ENCODE data around the gene TSPAN13. TPM values are rescaled to one million over a fixed set of nuclear protein-coding genes. Genes with fewer than 3 reads are reported as not detected.

TSPAN13 gene
- total RNA-seq, 2 donors from 2014 or later = 3.0 to 4.1 TPM

- H3K4me1 Mint-ChIP-seq (ENCODE audit: low read depth in 2 of 2) = no peaks in the 10 kb centered on the region
- DNase-seq (ENCODE audit: low spot score) (no peak), ATAC-seq (no peak)
- H3K4me3 Mint-ChIP-seq = no peak overlapping the region
- H3K36me3 Mint-ChIP-seq = no peaks in the 10 kb centered on the region
- H3K27me3 Mint-ChIP-seq = peaks cover 6 to 9% of the 10 kb centered on the region in 2 donors
- no peak overlapping the region for H3K27ac Mint-ChIP-seq
- H3K9me3 Mint-ChIP-seq = no peaks in the 10 kb centered on the region
Measured at GRCh38 chr7:16817536-16817935, 64.0 kb downstream of the TSPAN13 start.

DNA sequence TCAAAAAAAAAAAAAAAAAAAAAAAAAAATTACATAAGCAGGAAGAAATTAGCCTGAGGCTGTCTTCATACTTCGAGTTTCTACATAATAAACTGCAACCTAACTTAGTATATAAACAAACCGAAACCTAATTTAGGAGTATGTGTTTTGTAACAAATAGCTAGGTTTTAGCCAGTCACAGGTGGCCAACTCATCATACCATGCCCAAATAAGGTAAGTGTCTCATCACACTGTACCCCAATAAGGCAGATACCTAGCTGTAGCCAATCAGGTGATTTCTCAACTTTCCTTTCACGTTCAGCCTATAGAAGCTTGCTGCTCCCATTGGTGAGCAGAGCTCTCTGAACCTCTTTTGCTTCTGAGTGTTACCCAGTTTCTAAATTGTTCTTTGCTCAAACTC, 65.2 kb downstream of the TSPAN13 start:
- Mint-ChIP-seq H3K4me3 (no peak overlapping the region), H3K4me1 (ENCODE audit: low read depth in 2 of 2) (no peaks in the 10 kb centered on the region), H3K9me3 (no peaks in the 10 kb centered on the region), H3K27ac (no peak overlapping the region), H3K36me3 (no peaks in the 10 kb centered on the region), H3K27me3 (peaks cover 6 to 9% of the 10 kb centered on the region in 2 donors)
- ATAC-seq (no peak), DNase-seq (ENCODE audit: low spot score) (no peak)

- DNase-seq (ENCODE audit: low spot score) (no peak), ATAC-seq (no peak)
- H3K27me3 Mint-ChIP-seq = peaks cover 6 to 9% of the 10 kb centered on the region in 2 donors
- no peak overlapping the region for H3K4me3 Mint-ChIP-seq
- no peaks in the 10 kb centered on the region for H3K4me1 Mint-ChIP-seq (ENCODE audit: low read depth in 2 of 2)
- no peak overlapping the region for H3K27ac Mint-ChIP-seq
- no peaks in the 10 kb centered on the region for H3K36me3 Mint-ChIP-seq
- no peaks in the 10 kb centered on the region for H3K9me3 Mint-ChIP-seq
Measured at GRCh38 chr7:16822029-16822428, 68.5 kb downstream of the TSPAN13 start.

DNA sequence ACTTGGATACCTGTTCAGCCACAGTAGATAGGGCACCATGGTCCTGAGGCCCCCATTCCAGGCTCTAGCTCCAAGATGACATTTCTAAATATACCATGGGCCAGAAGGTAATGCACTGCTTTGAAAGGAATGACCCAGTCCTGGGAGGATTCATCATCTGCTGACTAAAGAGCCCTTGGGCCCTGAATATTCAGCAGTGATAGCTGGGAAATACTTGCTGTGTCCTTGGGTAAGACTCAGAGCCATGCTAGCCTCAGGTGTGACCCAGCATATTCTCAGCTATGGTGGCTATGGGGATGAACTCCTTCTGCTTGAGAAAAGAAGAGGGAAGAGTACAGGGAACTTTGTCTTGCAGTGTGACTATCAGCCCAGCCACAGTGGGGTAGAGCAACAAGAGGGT, 72.5 kb downstream of the TSPAN13 start:
- Mint-ChIP-seq H3K27me3 (peaks cover 7 to 14% of the 10 kb centered on the region in 2 donors), H3K9me3 (peaks cover 8% of the 10 kb centered on the region)

GRCh38 chr7:16833373-16833772, 79.8 kb downstream of the TSPAN13 start:
- no peak overlapping the region for H3K4me3 Mint-ChIP-seq
- no peak for DNase-seq (ENCODE audit: low spot score)
- H3K4me1 Mint-ChIP-seq (ENCODE audit: low read depth in 2 of 2) = no peaks in the 10 kb centered on the region
- H3K9me3 Mint-ChIP-seq = peaks cover 4% of the 10 kb centered on the region
- H3K27me3 Mint-ChIP-seq = peaks cover 8 to 21% of the 10 kb centered on the region in 2 donors
- no peak overlapping the region for H3K27ac Mint-ChIP-seq
- no peak for ATAC-seq
- H3K36me3 Mint-ChIP-seq = peaks cover 6% of the 10 kb centered on the region

More for the DNA sequence above, 72.5 kb downstream of the TSPAN13 start:
- ATAC-seq (no peak), DNase-seq (ENCODE audit: low spot score) (no peak)
- no peaks in the 10 kb centered on the region for H3K4me1 Mint-ChIP-seq (ENCODE audit: low read depth in 2 of 2)
- no peak overlapping the region for H3K4me3 Mint-ChIP-seq
- H3K36me3 Mint-ChIP-seq = peaks cover 13% of the 10 kb centered on the region
- H3K27ac Mint-ChIP-seq = no peak overlapping the region

Other genes starting within 250 kb of the TSPAN13 start
- not detected for gene LRRC72, start 226.9 kb upstream of the TSPAN13 start, total RNA-seq
- 10 to 100 TPM; 11.3 to 13.4 TPM for gene ANKMY2, start 108.0 kb upstream of the TSPAN13 start, total RNA-seq
- gene BZW2, start 107.6 kb upstream of the TSPAN13 start, total RNA-seq = 10 to 100 TPM; 50.5 to 69.3 TPM
- not detected for gene AGR2, start 51.2 kb downstream of the TSPAN13 start, total RNA-seq
- not detected for gene AGR3, start 128.2 kb downstream of the TSPAN13 start, total RNA-seq

Data from natural killer cell treated with Interleukin-12 subunit alpha and Interleukin-12 subunit beta and Interleukin-15 and Interleukin-18, amount 100 ng/mL, for 72 hours (primary cell).